GM12872 (cell line): ENCODE measurements around the gene IKBKE.
A peak's percentile ranks its signal among the peaks of the same experiment; 100 is the strongest.

Experiments used
- CTCF ChIP-seq: IDR thresholded peaks from 3 replicates; pipeline ENCODE4 v1.5.1; 2011; ENCODE audit warnings: low read depth, mild to moderate bottlenecking, low read length, moderate library complexity; ENCODE audit not compliant: insufficient read depth

Gene IKBKE

GRCh38 chr1:206484901-206485300 is 14.6 kb downstream of the IKBKE start:
- no peak for TF ChIP-seq CTCF

- TF ChIP-seq CTCF, result no peak
These were observed 16.9 kb downstream of the IKBKE start for GRCh38 chr1:206486995-206487788.

- TF ChIP-seq CTCF, result no peak
These were observed 17.7 kb downstream of the IKBKE start for GRCh38 chr1:206487970-206488369.

GRCh38 chr1:206488466-206488865 is 18.2 kb downstream of the IKBKE start:
- no peak for TF ChIP-seq CTCF

GRCh38 chr1:206489980-206490770 is 19.9 kb downstream of the IKBKE start:
- TF ChIP-seq CTCF, result peak; percentile 98

- no peak for TF ChIP-seq CTCF
These were observed 20.6 kb downstream of the IKBKE start for GRCh38 chr1:206490771-206491405.

GRCh38 chr1:206491616-206492015 is 21.3 kb downstream of the IKBKE start:
- TF ChIP-seq CTCF, result no peak
